CD4-positive, alpha-beta T cell treated with Interferon alpha-2 for 1 hour (primary cell): ENCODE results near the gene KDSR.
A peak's percentile ranks its signal among the peaks of the same experiment; 100 is the strongest.

Experiments used
- DNase-seq, 2 donors: peaks; one replicate each; pipeline ENCODE4 v3.0.0-alpha.2; 2020 to 2022

Gene KDSR

GRCh38 chr18:63320123-63320974 lies 46.7 kb downstream of the KDSR start:
- DNase-seq: peak; percentile 87 to 93

GRCh38 chr18:63319383-63320122 lies 47.5 kb downstream of the KDSR start, which contains the start of gene BCL2:
Gene BCL2 (minus strand): TSS chr18:63319769.
- peak; percentile 43 to 58 for DNase-seq

- DNase-seq: no peak
Measured at GRCh38 chr18:63318889-63319382, 48.1 kb downstream of the KDSR start.

GRCh38 chr18:63317982-63318888 lies 48.8 kb downstream of the KDSR start:
- DNase-seq: peak; percentile 85 to 90

DNA sequence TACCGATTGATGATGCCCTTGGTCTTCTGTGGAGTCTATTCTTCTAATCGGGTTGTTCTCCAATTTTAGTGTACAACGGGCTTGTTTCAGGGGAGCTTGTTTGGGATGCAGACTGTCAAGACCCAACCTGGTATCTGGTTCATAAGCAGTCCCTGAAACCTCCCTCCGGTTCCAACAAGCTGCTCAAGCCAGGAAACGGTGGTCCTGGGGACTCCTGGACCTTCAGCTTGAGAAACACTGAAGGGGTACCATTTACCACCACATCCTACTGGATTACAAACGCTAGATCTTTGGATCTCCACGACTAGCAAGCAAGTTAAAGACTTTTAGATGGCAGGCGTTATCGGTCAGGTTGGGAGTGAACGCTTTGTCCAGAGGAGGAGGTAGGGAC lies 49.5 kb downstream of the KDSR start:
- DNase-seq: no peak

GRCh38 chr18:63316612-63317555 lies 50.1 kb downstream of the KDSR start:
- DNase-seq: no peak

GRCh38 chr18:63315876-63316275 lies 51.1 kb downstream of the KDSR start:
- peak in 1 of 2 donors; percentile 40 for DNase-seq

- no peak for DNase-seq
Measured at GRCh38 chr18:63315131-63315662, 51.8 kb downstream of the KDSR start.

- no peak for DNase-seq
Measured at GRCh38 chr18:63314062-63314790, 52.8 kb downstream of the KDSR start.

GRCh38 chr18:63313396-63313917 lies 53.5 kb downstream of the KDSR start:
- DNase-seq: no peak

DNA sequence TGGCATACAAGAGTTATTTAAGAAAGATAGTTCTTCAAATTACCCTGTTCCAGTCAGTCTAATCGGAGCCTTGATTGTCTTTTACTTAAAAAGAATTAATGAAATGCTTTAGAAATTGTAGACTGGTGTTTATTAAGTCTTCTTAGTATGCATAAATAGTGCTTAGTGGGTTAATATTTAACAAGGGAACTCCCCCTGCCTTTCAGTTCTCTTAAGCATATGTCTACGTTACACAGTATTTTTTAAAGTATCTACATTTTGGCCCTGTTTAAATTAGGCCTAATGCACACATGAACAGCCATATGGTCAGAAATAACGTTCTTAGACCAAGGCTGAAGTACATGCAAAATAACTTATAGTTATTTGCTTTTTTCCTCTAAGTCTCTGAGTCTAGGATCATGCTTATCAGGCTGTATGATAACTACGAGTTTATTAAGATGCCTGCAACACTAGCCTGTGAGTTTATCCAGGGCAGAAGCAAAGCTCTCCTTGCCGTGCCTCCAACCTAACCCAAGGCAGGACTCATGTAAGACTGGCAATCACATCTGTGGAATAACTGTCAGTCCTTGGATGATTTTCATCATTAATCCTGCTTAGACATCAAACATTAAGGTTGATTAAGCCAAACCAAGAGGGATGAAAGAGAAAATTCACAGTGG lies 54.1 kb downstream of the KDSR start:
- DNase-seq: no peak

DNA sequence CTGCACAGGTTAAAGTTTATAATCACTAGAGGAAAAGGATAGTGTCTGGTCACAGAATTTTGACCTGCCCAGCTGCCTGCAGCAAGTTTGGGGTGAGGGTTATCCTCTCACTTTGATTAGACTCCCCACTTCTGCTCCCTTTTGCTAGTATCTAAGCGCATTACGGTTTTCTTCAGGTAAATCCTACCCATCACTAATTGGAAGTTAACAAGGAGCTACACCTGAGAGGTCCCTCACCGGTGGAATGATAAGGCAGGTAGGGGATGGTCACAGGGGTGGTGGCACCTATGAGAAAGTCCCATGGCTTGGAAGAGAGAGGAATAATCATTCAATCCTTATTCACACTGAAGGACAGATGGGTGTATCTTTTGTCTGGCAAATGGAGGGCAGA lies 55.0 kb downstream of the KDSR start:
- DNase-seq: no peak

DNA sequence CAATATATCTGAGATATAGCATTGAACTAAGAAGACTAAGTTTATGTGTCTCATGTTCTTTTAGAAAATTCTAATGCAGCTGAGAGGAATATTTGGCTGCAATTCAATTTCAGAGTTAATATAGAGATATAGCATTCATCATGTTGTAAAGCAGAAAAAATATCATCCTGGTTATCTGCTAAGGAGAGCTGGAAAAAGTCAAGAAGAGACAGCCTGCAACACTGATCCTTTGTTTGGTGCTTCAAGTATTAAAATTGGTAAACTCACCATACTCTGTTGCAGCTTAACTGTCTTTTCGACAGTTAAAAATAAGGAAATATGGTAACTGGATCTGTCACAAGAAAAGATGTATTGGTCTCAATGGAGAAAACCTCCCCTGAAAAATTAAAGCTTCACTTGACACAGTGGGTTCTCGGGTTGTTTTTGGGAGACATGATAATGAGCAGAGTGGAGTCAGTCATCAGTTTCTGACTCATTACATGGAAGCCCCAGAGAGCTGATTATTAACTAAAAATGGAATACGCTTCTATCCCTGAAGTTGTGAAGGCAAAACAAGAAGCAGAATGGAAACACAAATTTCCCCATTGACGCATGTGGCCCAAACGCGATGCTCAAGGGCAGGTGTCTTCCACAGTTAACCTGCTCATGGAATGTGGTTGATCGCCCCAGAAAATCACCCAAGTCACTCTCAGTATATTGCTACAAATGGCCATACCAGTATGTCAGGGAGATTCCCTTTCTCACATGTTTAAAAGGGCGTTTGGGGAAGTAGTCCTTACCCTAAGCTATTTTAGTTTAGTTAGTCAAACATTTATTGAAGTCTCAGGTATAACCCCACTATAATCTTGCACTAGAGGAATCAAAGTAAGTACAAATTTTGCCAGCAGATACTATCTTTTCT lies 55.6 kb downstream of the KDSR start:
- no peak for DNase-seq

DNA sequence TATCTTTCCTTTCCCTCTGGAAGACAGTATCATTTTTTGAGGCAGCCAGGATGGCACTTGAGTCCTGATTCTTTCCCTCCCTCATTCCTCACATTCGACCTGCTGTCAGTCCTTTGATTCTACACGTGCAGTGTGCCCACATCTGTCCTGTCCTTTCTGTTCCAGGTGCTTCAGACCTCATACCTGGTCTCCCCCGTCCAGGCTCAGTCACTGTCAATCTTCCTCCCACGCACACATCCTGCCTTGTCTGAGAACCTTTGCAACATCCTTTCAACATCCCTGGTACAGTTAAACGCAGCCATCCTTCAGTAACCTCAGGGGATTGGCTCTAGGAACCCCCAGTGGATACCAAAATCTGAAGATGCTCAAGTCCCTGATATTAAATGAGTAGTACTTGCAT lies 57.6 kb downstream of the KDSR start:
- peak in 1 of 2 donors; percentile 44 for DNase-seq

DNA sequence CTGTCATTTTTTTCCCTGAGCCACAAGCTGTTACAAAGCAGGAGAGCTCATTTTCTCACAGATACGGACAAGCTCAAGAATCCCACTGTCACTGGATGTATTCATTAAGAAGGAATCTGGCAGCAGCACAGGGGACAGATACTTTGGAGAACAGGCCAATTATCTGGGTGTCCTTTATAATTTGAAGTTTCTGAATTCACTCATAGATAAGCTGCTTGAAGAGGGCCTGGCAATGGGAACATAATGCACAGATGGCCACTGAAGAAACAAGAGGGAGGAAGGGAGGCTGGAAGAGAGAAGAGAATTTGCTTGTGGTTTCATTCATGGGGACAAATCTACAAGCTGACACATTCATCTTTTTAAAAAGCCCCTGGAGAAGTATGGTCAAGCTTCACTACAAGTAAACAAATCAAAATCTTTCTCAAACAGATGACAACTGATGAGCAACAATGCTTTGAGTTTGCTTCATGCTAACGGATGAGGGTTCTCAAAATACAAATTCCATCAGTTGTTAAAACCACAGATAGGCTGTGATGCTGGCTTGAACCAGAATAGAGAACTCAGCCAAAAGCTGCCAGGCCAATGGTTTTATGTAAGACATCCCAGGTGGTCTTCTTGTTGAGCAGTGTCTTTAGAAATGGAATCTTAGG lies 59.3 kb downstream of the KDSR start:
- no peak for DNase-seq

GRCh38 chr18:63306819-63307550 lies 60.0 kb downstream of the KDSR start:
- no peak for DNase-seq

DNA sequence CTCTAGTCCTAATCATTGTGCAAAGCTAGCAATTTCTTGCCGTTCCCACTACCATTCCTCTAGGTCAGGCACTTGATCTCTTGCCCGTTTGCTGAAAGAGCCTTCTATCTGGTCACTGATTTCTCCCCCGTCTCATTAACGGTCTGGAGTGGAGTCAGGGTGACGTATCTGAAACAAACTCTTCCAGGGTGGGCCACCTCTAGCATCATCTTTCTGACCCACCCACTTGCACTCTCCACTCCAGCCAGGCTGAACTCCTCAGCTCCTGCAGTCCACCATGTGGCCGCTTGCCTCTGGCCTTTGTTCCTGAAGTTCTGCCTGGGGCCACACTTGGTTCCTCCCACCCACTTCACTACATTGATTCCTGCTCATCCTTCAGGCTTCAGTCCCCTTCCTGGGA lies 60.8 kb downstream of the KDSR start:
- DNase-seq: no peak
